ENCODE measurements around the gene COA6.

Gene COA6

DNA sequence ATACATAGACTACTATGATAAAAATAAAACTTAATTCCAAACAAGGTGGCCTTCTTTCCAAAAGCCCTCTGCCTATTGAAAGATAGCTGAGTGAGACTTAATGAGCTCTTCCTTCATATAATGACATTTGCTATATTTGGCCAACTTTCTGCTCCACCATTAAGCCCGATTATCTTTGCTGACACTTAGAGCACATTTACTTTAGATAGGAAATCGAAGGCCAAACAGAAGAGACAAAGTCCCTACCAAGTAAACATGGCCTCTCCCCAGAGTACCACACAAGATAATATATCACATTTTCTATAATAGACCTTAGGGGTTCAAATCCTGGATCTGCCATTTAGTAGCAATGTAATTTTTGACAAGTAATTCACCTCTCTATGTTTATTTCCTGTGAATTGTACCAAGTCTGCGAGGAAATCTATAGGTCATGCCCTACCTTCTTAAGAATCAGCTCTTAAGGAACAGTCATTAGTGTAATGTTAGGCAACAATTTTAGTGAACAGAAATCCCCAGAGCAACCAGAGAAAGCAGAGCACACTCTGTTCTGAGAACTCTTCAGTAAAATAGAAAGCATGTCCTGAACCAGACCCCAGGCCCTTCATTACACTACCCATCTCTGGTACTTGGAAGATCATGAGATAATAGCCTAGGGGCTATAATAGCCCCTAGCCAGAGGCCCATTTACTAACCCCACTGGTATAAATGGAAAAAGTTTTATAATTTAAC is 17.3 kb upstream of the COA6 start:
- TF ChIP-seq, protein P1, sequence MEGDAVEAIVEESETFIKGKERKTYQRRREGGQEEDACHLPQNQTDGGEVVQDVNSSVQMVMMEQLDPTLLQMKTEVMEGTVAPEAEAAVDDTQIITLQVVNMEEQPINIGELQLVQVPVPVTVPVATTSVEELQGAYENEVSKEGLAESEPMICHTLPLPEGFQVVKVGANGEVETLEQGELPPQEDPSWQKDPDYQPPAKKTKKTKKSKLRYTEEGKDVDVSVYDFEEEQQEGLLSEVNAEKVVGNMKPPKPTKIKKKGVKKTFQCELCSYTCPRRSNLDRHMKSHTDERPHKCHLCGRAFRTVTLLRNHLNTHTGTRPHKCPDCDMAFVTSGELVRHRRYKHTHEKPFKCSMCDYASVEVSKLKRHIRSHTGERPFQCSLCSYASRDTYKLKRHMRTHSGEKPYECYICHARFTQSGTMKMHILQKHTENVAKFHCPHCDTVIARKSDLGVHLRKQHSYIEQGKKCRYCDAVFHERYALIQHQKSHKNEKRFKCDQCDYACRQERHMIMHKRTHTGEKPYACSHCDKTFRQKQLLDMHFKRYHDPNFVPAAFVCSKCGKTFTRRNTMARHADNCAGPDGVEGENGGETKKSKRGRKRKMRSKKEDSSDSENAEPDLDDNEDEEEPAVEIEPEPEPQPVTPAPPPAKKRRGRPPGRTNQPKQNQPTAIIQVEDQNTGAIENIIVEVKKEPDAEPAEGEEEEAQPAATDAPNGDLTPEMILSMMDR (IDR thresholded peaks at IDR 0.05; ENCODE audit: low read depth, low read length) = no peak
- no peak overlapping the region for H3K4me3 ChIP-seq (replicated peaks in 1 of 2; ENCODE audit: low read depth in 2 of 2, low read length in 2 of 2)
- DNase-seq (ENCODE audit: low read depth in 2 of 2) = no peak

DNA sequence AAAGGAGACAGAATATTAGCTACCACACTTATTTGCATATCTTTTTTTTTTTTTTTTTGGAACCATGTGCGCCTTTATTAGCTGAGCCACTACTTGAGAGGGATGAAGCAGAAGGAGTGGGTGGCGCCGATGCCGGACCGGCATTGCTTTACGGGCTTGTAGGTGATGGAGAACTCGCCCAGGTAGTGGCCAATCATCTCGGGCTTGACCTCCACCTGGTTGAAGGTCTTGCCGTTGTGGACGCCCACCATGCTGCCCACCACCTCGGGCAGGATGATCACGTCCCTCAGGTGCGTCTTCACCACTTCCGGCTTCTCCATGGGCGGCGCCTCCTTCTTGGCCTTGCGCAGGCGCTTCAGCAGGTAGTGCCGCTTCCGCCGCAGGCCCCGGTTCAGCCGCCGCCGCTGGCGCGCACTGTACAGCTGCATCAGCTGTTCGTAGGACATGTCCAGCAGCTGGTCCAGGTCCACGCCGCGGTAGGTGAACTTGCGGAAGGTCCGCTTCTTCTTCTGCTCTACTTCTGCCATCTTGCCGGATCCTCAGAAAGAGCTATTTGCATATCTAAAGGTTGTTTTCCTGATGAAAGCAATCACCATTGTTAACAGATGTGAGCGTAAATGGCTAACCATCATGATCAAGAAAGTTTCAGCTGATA is 16.5 kb upstream of the COA6 start:
- H3K4me3 ChIP-seq (replicated peaks in 1 of 2; ENCODE audit: low read depth in 2 of 2, low read length in 2 of 2) = peak overlapping the region; percentile 8 to 18
- peak in 1 of 2 donors; percentile 8 for DNase-seq (ENCODE audit: low read depth in 2 of 2)

DNA sequence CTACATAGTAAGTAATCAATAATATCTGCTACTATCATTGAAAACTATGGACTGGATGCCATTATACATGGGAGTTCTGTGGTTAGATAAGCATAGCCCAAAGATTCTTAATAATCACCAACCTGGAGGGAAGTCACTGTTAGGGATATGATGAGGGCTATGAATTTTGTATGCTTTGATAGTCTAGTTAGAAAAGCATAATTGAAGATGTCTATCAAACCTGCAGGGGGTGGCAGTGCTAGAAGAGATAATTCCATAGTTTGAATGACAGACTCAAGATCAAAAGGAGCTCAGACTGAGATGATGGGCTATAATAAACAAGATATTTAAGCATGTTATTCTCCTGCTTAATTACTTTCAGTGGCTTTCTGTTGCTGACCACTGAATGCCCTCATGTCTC is 15.4 kb upstream of the COA6 start:
- no peak overlapping the region for H3K4me3 ChIP-seq (replicated peaks in 1 of 2; ENCODE audit: low read depth in 2 of 2, low read length in 2 of 2)
- TF ChIP-seq, protein P1 (IDR thresholded peaks at IDR 0.05; ENCODE audit: low read depth, low read length) = no peak
- no peak for DNase-seq (ENCODE audit: low read depth in 2 of 2)

DNA sequence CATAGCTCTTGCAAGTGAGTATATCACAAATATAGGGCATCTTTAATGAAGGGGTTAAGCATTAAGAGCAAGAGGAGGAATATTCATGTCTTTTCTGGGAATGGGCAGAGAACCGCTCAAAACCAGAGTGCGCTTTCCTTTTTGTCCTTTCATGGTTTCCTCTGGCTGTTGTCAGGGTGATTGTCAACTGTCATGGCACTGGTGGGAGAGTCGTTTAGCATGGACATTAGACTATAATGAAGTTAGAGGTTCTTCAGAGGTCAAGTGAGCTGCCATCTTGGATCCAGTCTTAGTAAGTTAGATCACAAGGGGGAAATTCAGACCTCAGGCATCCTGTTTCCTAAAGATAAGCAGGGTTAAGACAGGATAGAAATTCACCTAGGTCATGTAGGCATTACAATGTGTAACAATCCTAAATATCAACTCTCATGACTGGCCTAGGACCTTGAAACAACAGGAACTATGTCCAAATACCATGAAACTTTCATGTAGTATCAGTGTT is 12.1 kb upstream of the COA6 start:
- no peak for DNase-seq (ENCODE audit: low read depth in 2 of 2)
- H3K4me3 ChIP-seq (replicated peaks in 1 of 2; ENCODE audit: low read depth in 2 of 2, low read length in 2 of 2) = no peak overlapping the region
- TF ChIP-seq, protein P1 (IDR thresholded peaks at IDR 0.05; ENCODE audit: low read depth, low read length) = no peak

DNA sequence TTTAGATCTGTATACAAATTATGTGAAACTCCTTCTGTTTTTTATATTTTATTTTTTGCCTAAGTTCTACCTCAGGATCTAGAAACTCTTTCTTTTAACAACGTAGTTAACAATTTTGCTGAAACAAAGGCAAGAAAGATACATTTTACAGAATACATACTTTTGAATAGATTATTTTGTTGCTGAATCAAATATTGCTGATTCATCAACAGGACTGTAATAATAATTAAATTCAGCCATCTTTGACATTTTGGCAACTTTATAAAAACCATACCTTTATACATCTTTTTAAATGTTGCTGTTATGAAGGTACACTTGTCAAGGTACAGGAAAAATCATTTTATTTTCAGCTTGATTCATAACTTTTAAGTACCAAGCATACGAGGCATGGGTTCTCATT is 10.7 kb upstream of the COA6 start:
- no peak overlapping the region for H3K4me3 ChIP-seq (replicated peaks in 1 of 2; ENCODE audit: low read depth in 2 of 2, low read length in 2 of 2)
- TF ChIP-seq, protein P1 (IDR thresholded peaks at IDR 0.05; ENCODE audit: low read depth, low read length) = no peak

DNA sequence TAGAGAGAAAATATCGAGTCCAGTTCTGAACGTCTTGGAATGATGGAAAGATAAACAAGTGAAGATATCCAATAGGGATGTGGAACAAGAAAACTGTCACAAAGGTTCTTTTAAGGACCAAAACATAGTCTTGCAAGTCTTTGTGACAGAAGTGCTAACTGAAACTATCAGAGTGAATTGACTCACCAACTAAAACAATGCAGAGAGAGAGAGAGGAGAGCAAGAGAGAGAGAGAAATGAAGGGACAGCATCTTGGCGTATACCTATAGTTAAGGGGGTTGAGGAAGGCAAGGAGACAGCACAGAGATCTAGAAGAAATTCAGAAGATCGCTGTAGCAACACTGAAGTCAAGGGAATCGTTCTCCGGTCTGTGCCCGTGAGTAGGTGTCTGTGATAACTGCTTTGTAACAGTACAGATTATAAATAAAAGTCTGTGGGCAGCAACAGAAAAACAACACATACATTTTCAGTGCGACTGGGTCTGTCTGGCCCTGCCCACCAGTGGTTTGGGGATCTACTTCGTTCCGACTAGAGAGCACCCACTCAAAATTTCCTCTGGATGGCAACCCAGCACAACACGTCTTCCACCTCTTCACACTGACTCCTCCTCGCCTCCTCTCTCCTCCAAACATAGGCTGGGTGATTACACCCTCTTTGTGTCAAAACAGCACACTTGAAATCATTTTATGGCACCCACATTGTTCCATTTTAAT is 4.8 kb upstream of the COA6 start:
- DNase-seq (ENCODE audit: low read depth in 2 of 2) = no peak
- TF ChIP-seq, protein P1 (IDR thresholded peaks at IDR 0.05; ENCODE audit: low read depth, low read length) = no peak
- H3K4me3 ChIP-seq (replicated peaks in 1 of 2; ENCODE audit: low read depth in 2 of 2, low read length in 2 of 2) = no peak overlapping the region

More for the DNA sequence above, 10.7 kb upstream of the COA6 start:
- no peak for DNase-seq (ENCODE audit: low read depth in 2 of 2)

DNA sequence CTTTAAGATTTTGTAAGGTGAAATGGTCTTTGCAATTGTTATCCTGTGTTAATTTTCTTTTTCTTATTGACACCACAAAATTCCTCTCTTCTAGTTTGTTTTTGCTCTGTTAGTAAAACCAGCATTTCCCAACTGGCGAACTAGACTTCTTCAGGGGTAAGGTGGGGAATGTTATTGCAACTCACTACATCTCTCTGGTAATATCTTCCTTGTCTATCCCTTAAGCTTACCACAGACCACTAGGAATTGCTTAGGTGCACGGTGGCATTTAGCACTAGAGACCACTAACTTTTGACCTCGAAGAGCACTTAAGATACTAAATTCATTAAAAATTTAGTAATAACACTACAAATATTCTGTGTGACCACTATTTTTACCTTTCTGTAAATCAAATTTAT is 4.2 kb upstream of the COA6 start:
- no peak for DNase-seq (ENCODE audit: low read depth in 2 of 2)
- H3K4me3 ChIP-seq (replicated peaks in 1 of 2; ENCODE audit: low read depth in 2 of 2, low read length in 2 of 2) = no peak overlapping the region
- TF ChIP-seq, protein P1 (IDR thresholded peaks at IDR 0.05; ENCODE audit: low read depth, low read length) = no peak

Measured in cardiac fibroblast (primary cell).